Fibroblast of mammary gland (primary cell): Measurements from ENCODE around the gene MRPL45.

ENCODE experiments used
- DNase-seq: peaks from one replicate; pipeline ENCODE4 v3.0.0-alpha.2; 2010; ENCODE audit warnings: low read depth
- H3K4me3 ChIP-seq: 2 replicates; pipeline ENCODE4 v1.5.1; 2011; ENCODE audit warnings: low read depth, mild to moderate bottlenecking, low read length, moderate library complexity; ENCODE audit not compliant: control insufficient read depth
- CTCF ChIP-seq: conservative IDR thresholded peaks from 2 replicates; pipeline ENCODE4 v1.5.1; 2011; ENCODE audit warnings: low read depth, low read length, inconsistent platforms; ENCODE audit not compliant: control insufficient read depth, insufficient read depth

The MRPL45 gene

GRCh38 chr17:38325221-38325851, 28.4 kb downstream of the MRPL45 start:
- no peak for TF ChIP-seq CTCF
- H3K4me3 ChIP-seq: no peak overlapping the region
- DNase-seq: no peak

GRCh38 chr17:38326996-38327792, 30.2 kb downstream of the MRPL45 start:
- H3K4me3 ChIP-seq: no peak overlapping the region
- no peak for DNase-seq
- TF ChIP-seq CTCF: no peak

- H3K4me3 ChIP-seq: no peak overlapping the region
- no peak for TF ChIP-seq CTCF
- DNase-seq: no peak
Measured at GRCh38 chr17:38327936-38328335, 31.0 kb downstream of the MRPL45 start.

GRCh38 chr17:38328620-38329019, 31.7 kb downstream of the MRPL45 start:
- no peak for DNase-seq
- no peak for TF ChIP-seq CTCF
- no peak overlapping the region for H3K4me3 ChIP-seq

- DNase-seq: no peak
- no peak overlapping the region for H3K4me3 ChIP-seq
- TF ChIP-seq CTCF: no peak
Measured at GRCh38 chr17:38329284-38329683, 32.3 kb downstream of the MRPL45 start.

GRCh38 chr17:38329808-38330730, 33.1 kb downstream of the MRPL45 start:
- no peak overlapping the region for H3K4me3 ChIP-seq
- TF ChIP-seq CTCF: no peak
- no peak for DNase-seq
